ENCODE data around the gene CNNM1. TPM values are rescaled to one million over a fixed set of nuclear protein-coding genes. Genes with fewer than 3 reads are reported as not detected.

CNNM1 gene
- total and polyA plus RNA-seq, 2 donors (not counting 3 experiments of a cell fraction or from before 2014, with no cell fraction given): not detected

DNA sequence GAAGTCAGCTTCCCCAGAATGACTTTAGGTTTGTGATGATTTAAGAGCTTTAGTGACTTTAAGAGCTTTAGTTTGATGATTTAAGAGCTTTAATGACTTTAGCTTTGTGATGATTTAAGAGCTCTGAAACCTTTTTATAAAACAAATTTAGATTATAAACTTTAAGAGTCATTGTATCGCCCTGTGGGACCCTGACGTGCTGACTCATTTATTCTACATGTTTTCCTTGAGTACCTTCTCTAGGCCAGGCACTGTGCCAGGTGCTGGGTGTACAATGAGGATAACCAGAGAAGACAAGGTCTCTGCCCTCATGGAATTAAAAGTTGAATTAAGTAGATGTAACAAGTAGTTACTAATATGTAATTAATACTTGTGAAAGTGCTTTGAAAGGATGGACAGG lies 45.4 kb downstream of the CNNM1 start:
- H3K27ac ChIP-seq (ENCODE audit: insufficient read depth, low read depth, low read length): no peak overlapping the region
- TF ChIP-seq POLR2AphosphoS5 (IDR thresholded peaks at IDR 0.05; ENCODE audit: insufficient read depth, low read depth, low read length) (no peak), MYC (IDR thresholded peaks at IDR 0.05; ENCODE audit: low read depth, low read length) (no peak), FOS (IDR thresholded peaks at IDR 0.05; ENCODE audit: borderline replicate concordance, insufficient read depth, low read length) (no peak), MAX (IDR thresholded peaks at IDR 0.05; ENCODE audit: insufficient read depth, insufficient read length) (no peak), JUN (IDR thresholded peaks at IDR 0.05; ENCODE audit: borderline replicate concordance, insufficient read depth, insufficient read length, low read depth) (no peak), POLR2A (IDR thresholded peaks at IDR 0.05; ENCODE audit: low read depth, low read length) (no peak), GATA2 (IDR thresholded peaks at IDR 0.05; ENCODE audit: insufficient read depth, insufficient read length, low read depth, low read length) (no peak), EZH2 (IDR thresholded peaks at IDR 0.05; ENCODE audit: borderline replicate concordance, low read depth, low read length, severe bottlenecking) (no peak), CTCF (IDR thresholded peaks at IDR 0.05; ENCODE audit: extremely low read depth in 1 of 2, insufficient read depth in 1 of 2, low read depth in 1 of 2, low read length in 2 of 2) (no peak)
- H3K4me2 ChIP-seq (ENCODE audit: insufficient read depth, low read length): peak overlapping the region; percentile 8
- H3K9me3 ChIP-seq (replicated peaks; ENCODE audit: control insufficient read depth, insufficient read depth, low read length): no peaks in the 10 kb centered on the region
- peaks cover 11 to 18% of the 10 kb centered on the region in 2 experiments for H3K27me3 ChIP-seq (ENCODE audit: control insufficient read depth in 2 of 2, insufficient read depth in 2 of 2, low read length in 2 of 2)
- H4K20me1 ChIP-seq (replicated peaks; ENCODE audit: control insufficient read depth, extremely low read depth, insufficient read depth, low read length): no peaks in the 10 kb centered on the region
- dilution Hi-C loops (cut with MboI; ENCODE audit: extremely low pct_ligation_motif_present, low sequenced_read_pairs): no loop called here
- peaks cover 18% of the 10 kb centered on the region for H3K4me1 ChIP-seq (ENCODE audit: control insufficient read depth, extremely low read depth, insufficient read depth, low read length)
- BruUV-seq (replicated peaks): no TSS peak
- POLR2A ChIA-PET: no interaction called here
- no peak overlapping the region for H2AFZ ChIP-seq (ENCODE audit: low read depth, low read length)
- no peaks in the 10 kb centered on the region for H3K9me1 ChIP-seq (replicated peaks; ENCODE audit: control insufficient read depth, extremely low read depth, insufficient read depth, low read length)
- no peak overlapping the region for H3K4me3 ChIP-seq (replicated peaks in 1 of 3; ENCODE audit: insufficient read depth in 1 of 3, low read depth in 1 of 3, low read length in 3 of 3)
- H3K79me2 ChIP-seq (ENCODE audit: control insufficient read depth, insufficient read depth, low read length): no peaks in the 10 kb centered on the region
- CTCF ChIA-PET: interaction anchor here (0.7 to 2.0 kb wide), 2 partner anchors 8 to 18 kb away, joined by 3 to 9 read pairs; no protein-coding TSS in a partner anchor
- FAIRE-seq: peak; percentile 68
- intact Hi-C loops (cut with micrococcal nuclease): no loop called here
- peak; percentile 55 for DNase-seq (ENCODE audit: low read depth, low spot score)
- no peak overlapping the region for H3K9ac ChIP-seq (replicated peaks; ENCODE audit: extremely low read depth, insufficient read depth, low read length)
- no peaks in the 10 kb centered on the region for H3K36me3 ChIP-seq (ENCODE audit: control insufficient read depth in 2 of 2, extremely low read depth in 1 of 2, insufficient read depth in 2 of 2, low read length in 2 of 2)

Data from endothelial cell of umbilical vein (primary cell).